ENCODE measurements around the gene ANO4.

The ANO4 gene

GRCh38 chr12:101021442-101021841 lies 226.9 kb downstream of the ANO4 start:
- no peak overlapping the region for H3K9ac ChIP-seq (ENCODE audit: low read length)
- TF ChIP-seq, protein P1, sequence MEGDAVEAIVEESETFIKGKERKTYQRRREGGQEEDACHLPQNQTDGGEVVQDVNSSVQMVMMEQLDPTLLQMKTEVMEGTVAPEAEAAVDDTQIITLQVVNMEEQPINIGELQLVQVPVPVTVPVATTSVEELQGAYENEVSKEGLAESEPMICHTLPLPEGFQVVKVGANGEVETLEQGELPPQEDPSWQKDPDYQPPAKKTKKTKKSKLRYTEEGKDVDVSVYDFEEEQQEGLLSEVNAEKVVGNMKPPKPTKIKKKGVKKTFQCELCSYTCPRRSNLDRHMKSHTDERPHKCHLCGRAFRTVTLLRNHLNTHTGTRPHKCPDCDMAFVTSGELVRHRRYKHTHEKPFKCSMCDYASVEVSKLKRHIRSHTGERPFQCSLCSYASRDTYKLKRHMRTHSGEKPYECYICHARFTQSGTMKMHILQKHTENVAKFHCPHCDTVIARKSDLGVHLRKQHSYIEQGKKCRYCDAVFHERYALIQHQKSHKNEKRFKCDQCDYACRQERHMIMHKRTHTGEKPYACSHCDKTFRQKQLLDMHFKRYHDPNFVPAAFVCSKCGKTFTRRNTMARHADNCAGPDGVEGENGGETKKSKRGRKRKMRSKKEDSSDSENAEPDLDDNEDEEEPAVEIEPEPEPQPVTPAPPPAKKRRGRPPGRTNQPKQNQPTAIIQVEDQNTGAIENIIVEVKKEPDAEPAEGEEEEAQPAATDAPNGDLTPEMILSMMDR (IDR thresholded peaks at IDR 0.05; ENCODE audit: insufficient read depth, low read length, poor library complexity, severe bottlenecking), result no peak
- TF ChIP-seq EZH2phosphoT487 (conservative IDR thresholded peaks at IDR 0.05; ENCODE audit: low read length), result no peak
- no peak overlapping the region for H3K27ac ChIP-seq (ENCODE audit: low read depth, low read length)
- no peaks in the 10 kb centered on the region for H3K27me3 ChIP-seq (ENCODE audit: low read length)
- H3K36me3 ChIP-seq (ENCODE audit: low read length), result no peaks in the 10 kb centered on the region
- H3K9me2 ChIP-seq (replicated peaks; ENCODE audit: insufficient read depth, low read length), result no peaks in the 10 kb centered on the region
- no peaks in the 10 kb centered on the region for H4K20me1 ChIP-seq (ENCODE audit: low read depth, low read length)
- no peak overlapping the region for H3K4me2 ChIP-seq (ENCODE audit: low read depth, low read length, poor library complexity, severe bottlenecking)
- no peaks in the 10 kb centered on the region for H3K79me2 ChIP-seq (ENCODE audit: insufficient read depth, low read length)
- H3F3A ChIP-seq (ENCODE audit: insufficient read depth), result no peaks in the 10 kb centered on the region
- no peak overlapping the region for H2AFZ ChIP-seq (ENCODE audit: low read depth, low read length, severe bottlenecking)
- no peaks in the 10 kb centered on the region for H3K9me3 ChIP-seq (ENCODE audit: insufficient read depth, low read length)
- H3K4me3 ChIP-seq (ENCODE audit: insufficient read depth, low read length, poor library complexity, severe bottlenecking), result no peak overlapping the region

DNA sequence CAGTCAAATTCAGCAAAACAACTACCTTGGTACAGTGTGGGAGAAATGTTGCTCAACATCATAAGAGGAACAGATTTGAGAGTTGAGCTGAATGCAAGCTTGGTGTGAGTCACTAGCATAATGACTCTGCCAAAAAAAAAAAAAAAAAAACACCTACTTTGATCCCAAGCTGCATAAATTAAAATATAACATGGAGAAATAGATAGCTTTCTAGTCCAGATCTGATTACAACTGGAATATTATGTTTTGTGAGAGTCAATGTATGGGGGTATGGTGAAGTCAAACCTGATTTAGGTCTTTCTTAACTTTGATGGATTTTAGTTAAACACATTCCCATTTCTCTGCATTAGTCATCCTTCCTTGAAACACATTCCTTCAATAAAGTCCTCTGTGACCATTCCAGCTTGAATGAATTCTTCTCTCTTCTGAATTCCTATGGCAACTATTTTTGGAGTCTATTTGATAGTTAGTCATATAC lies 227.4 kb downstream of the ANO4 start:
- Histone ChIP-seq H3K9me3 (ENCODE audit: insufficient read depth, low read length) (no peaks in the 10 kb centered on the region), H3F3A (ENCODE audit: insufficient read depth) (no peaks in the 10 kb centered on the region), H3K4me2 (ENCODE audit: low read depth, low read length, poor library complexity, severe bottlenecking) (no peak overlapping the region), H3K36me3 (ENCODE audit: low read length) (no peaks in the 10 kb centered on the region), H3K27ac (ENCODE audit: low read depth, low read length) (no peak overlapping the region), H3K4me3 (ENCODE audit: insufficient read depth, low read length, poor library complexity, severe bottlenecking) (no peak overlapping the region), H3K27me3 (ENCODE audit: low read length) (no peaks in the 10 kb centered on the region), H2AFZ (ENCODE audit: low read depth, low read length, severe bottlenecking) (no peak overlapping the region), H4K20me1 (ENCODE audit: low read depth, low read length) (no peaks in the 10 kb centered on the region), H3K9me2 (replicated peaks; ENCODE audit: insufficient read depth, low read length) (no peaks in the 10 kb centered on the region), H3K9ac (ENCODE audit: low read length) (no peak overlapping the region), H3K79me2 (ENCODE audit: insufficient read depth, low read length) (no peaks in the 10 kb centered on the region)
- TF ChIP-seq, protein P1 (IDR thresholded peaks at IDR 0.05; ENCODE audit: insufficient read depth, low read length, poor library complexity, severe bottlenecking), result no peak
- TF ChIP-seq EZH2phosphoT487 (conservative IDR thresholded peaks at IDR 0.05; ENCODE audit: low read length), result no peak

GRCh38 chr12:101027200-101027599 lies 232.6 kb downstream of the ANO4 start:
- Histone ChIP-seq H3K27me3 (ENCODE audit: low read length) (no peaks in the 10 kb centered on the region), H3K9ac (ENCODE audit: low read length) (no peak overlapping the region), H3K9me3 (ENCODE audit: insufficient read depth, low read length) (no peaks in the 10 kb centered on the region), H3K36me3 (ENCODE audit: low read length) (no peaks in the 10 kb centered on the region), H2AFZ (ENCODE audit: low read depth, low read length, severe bottlenecking) (no peak overlapping the region), H3K79me2 (ENCODE audit: insufficient read depth, low read length) (no peaks in the 10 kb centered on the region), H3K9me2 (replicated peaks; ENCODE audit: insufficient read depth, low read length) (no peaks in the 10 kb centered on the region), H3K4me3 (ENCODE audit: insufficient read depth, low read length, poor library complexity, severe bottlenecking) (no peak overlapping the region), H3K27ac (ENCODE audit: low read depth, low read length) (no peak overlapping the region), H4K20me1 (ENCODE audit: low read depth, low read length) (no peaks in the 10 kb centered on the region), H3F3A (ENCODE audit: insufficient read depth) (no peaks in the 10 kb centered on the region), H3K4me2 (ENCODE audit: low read depth, low read length, poor library complexity, severe bottlenecking) (no peak overlapping the region)
- TF ChIP-seq, protein P1 (IDR thresholded peaks at IDR 0.05; ENCODE audit: insufficient read depth, low read length, poor library complexity, severe bottlenecking), result no peak
- no peak for TF ChIP-seq EZH2phosphoT487 (conservative IDR thresholded peaks at IDR 0.05; ENCODE audit: low read length)

Measured in SU-DHL-6 (cell line).